GM12878 (cell line): Measurements from ENCODE around the gene YY2. TPM values are rescaled to one million over a fixed set of nuclear protein-coding genes. Genes with fewer than 3 reads are reported as not detected.
A peak's percentile ranks its signal among the peaks of the same experiment; 100 is the strongest.

Source experiments
- BCL11A ChIP-seq: IDR thresholded peaks from 2 replicates; pipeline ENCODE4 v1.6.1; 2011; ENCODE audit warnings: low read depth, low read length
- BCLAF1 ChIP-seq: fragments of 450-650 bp; IDR thresholded peaks from 2 replicates; pipeline ENCODE4 v1.6.1; 2017; ENCODE audit warnings: antibody characterized with exemption, mild to moderate bottlenecking, moderate library complexity
- CBFB ChIP-seq: IDR thresholded peaks from 2 replicates; pipeline ENCODE4 v1.6.1; 2016; ENCODE audit warnings: antibody characterized with exemption, low read depth
- CEBPZ ChIP-seq: fragments of 150-350 bp; IDR thresholded peaks from 2 replicates; pipeline ENCODE4 v1.6.1; 2016; ENCODE audit warnings: low read depth, low read length
- ETV6 ChIP-seq, 2 experiments: fragments of 450-650 bp in 1 of 2; IDR thresholded peaks in 1 of 2; conservative IDR thresholded peaks in 1 of 2; 2 replicates each; pipeline ENCODE4 v1.6.1; 2014; ENCODE audit warnings: antibody characterized with exemption in 1 of 2, borderline replicate concordance in 1 of 2, low read depth in 1 of 2, mild to moderate bottlenecking in 1 of 2, moderate library complexity in 1 of 2
- HDAC6 ChIP-seq: fragments of 200-600 bp; sonication (generic); IDR thresholded peaks from one replicate; pipeline ENCODE4 v1.8.0; 2017; ENCODE audit warnings: antibody characterized with exemption; ENCODE audit not compliant: unreplicated experiment
- JUND ChIP-seq: IDR thresholded peaks from 2 replicates; pipeline ENCODE4 v1.6.1; 2012; ENCODE audit warnings: low read depth, mild to moderate bottlenecking, low read length, improper control_type of control experiment, moderate library complexity
- MTA2 ChIP-seq: fragments of 450-650 bp; IDR thresholded peaks from 2 replicates; pipeline ENCODE4 v1.6.1; 2016; ENCODE audit warnings: low read depth, mild to moderate bottlenecking, moderate library complexity
- NFIC ChIP-seq: IDR thresholded peaks from 2 replicates; pipeline ENCODE4 v1.6.1; 2012; ENCODE audit warnings: low read depth, mild to moderate bottlenecking, inconsistent platforms, low read length, moderate library complexity
- POU2F2 ChIP-seq: IDR thresholded peaks from 3 replicates; pipeline ENCODE4 v1.6.1; 2011; ENCODE audit warnings: low read depth, mild to moderate bottlenecking, low read length, borderline replicate concordance
- PRDM15 ChIP-seq: fragments of 450-650 bp; formaldehyde crosslinking; IDR thresholded peaks from 2 replicates; pipeline ENCODE4 v1.4.0; 2020; ENCODE audit warnings: mild to moderate bottlenecking, moderate library complexity
- SMAD1 ChIP-seq: fragments of 450-650 bp; IDR thresholded peaks from 2 replicates; pipeline ENCODE4 v1.6.1; 2018; ENCODE audit warnings: mild to moderate bottlenecking, low read depth; ENCODE audit not compliant: partially characterized antibody
- SMC3 ChIP-seq: IDR thresholded peaks from 2 replicates; pipeline ENCODE4 v1.6.1; 2011; ENCODE audit warnings: low read length, improper control_type of control experiment, borderline replicate concordance
- SREBF1 ChIP-seq: IDR thresholded peaks from 2 replicates; pipeline ENCODE4 v1.6.1; 2012; ENCODE audit warnings: mild to moderate bottlenecking, low read length
- SRF ChIP-seq, 2 experiments: IDR thresholded peaks; 2 replicates each; pipeline ENCODE4 v1.6.1; 2011; ENCODE audit warnings: low read depth in 2 of 2, low read length in 2 of 2, mild to moderate bottlenecking in 1 of 2, moderate library complexity in 1 of 2
- TCF7 ChIP-seq: IDR thresholded peaks from 2 replicates; pipeline ENCODE4 v1.6.1; 2014; ENCODE audit warnings: antibody characterized with exemption, borderline replicate concordance
- USF1 ChIP-seq: IDR thresholded peaks from 2 replicates; pipeline ENCODE4 v1.6.1; 2011; ENCODE audit warnings: borderline replicate concordance, low read depth, mild to moderate bottlenecking, moderate library complexity, mixed read lengths, low read length; ENCODE audit not compliant: insufficient read depth; ENCODE audit errors: extremely low read length
- YY1 ChIP-seq: IDR thresholded peaks from 2 replicates; pipeline ENCODE4 v1.6.1; 2011; ENCODE audit warnings: low read depth, mild to moderate bottlenecking, low read length
- polyA plus RNA-seq, 11 experiments: library from polyadenylated mRNA; depleted of rRNA in 4 of 11; unstranded in 6 of 11; stranded (reverse) in 5 of 11; fragments of >200 nt; fragmentation: Nextera tagmentation in 4 of 11; fragmentation: Illumina TruSeq in 1 of 11; extraction: Ambion mirVana in 4 of 11; extraction: Trizol in 1 of 11; gene quantifications; 1 replicate in 1 of 11; 2 replicates in 10 of 11; pipeline versions ENCODE4 v1.2.1 to v1.2.3, GENCODE V29; 2011 to 2016; ENCODE audit warnings: inconsistent platforms in 2 of 11, missing spikeins in 2 of 11, low read depth in 1 of 11
- total RNA-seq, 4 experiments: library from RNA; depleted of rRNA in 3 of 4; stranded (reverse); fragments of >200 nt in 3 of 4; fragmentation: Illumina TruSeq in 1 of 4; extraction: Trizol in 1 of 4; gene quantifications; 2 replicates each; pipeline versions ENCODE4 v1.2.1 to v1.2.3, GENCODE V29; 2013 to 2021

YY2 gene
- total and polyA plus RNA-seq, 10 of the 15 experiments (the other 5 are each of a cell fraction or from before 2014, with no cell fraction given), result 0.31 to 1.2 (median 0.74) TPM

- TF ChIP-seq CBFB, result peak; percentile 71
- TF ChIP-seq MTA2, result 0 out of 2 replicates have a peak, but pooled peaks have one; percentile 14
- TF ChIP-seq HDAC6, result no peak
- TF ChIP-seq USF1, result peak; percentile 33
- TF ChIP-seq BCLAF1, result no peak
- TF ChIP-seq SMAD1, result no peak
- TF ChIP-seq SREBF1, result no peak
- 0 out of 2 replicates have a peak, but pooled peaks have one; percentile 41 for TF ChIP-seq TCF7
- no peak for TF ChIP-seq SMC3
- TF ChIP-seq ETV6 (conservative IDR thresholded peaks at IDR 0.05 in 1 of 2, IDR thresholded peaks at IDR 0.05 in 1 of 2; ENCODE audit: borderline replicate concordance in 1 of 2, low read depth in 1 of 2), result peak in 1 of 2 experiments; percentile 40; a peak in 1 of 4 replicates
- no peak for TF ChIP-seq CEBPZ
- TF ChIP-seq PRDM15 (CRISPR knock-in tag), result no peak
- TF ChIP-seq NFIC, result no peak
- TF ChIP-seq SRF (IDR thresholded peaks at IDR 0.05; ENCODE audit: low read depth in 2 of 2, low read length in 2 of 2), result peak; percentile 33 to 81; a peak in 2 of 4 replicates
- peak; percentile 79 for TF ChIP-seq YY1
- TF ChIP-seq JUND, result no peak
- TF ChIP-seq POU2F2, result peak; percentile 78; the same call in 1 of the 3 replicates
- no peak for TF ChIP-seq BCL11A
These were observed 16.2 kb upstream of the YY2 start, which contains the start of gene MBTPS2 (continued) for GRCh38 chrX:21839334-21840192.
